ENCODE measurements around the gene DLGAP4. TPM values are rescaled to one million over a fixed set of nuclear protein-coding genes. Genes with fewer than 3 reads are reported as not detected.

Gene DLGAP4
- total and polyA plus RNA-seq, 7 donors: 53.5 to 151 (median 90.4) TPM

- Histone ChIP-seq H3K4me1 (no peaks in the 10 kb centered on the region), H3K27ac (no peak overlapping the region), H3K4me3 (no peak overlapping the region), H3K27me3 (ENCODE audit: insufficient read depth in 3 of 3, low read length in 2 of 3) (peaks cover 0 to 52% (median 10%) of the 10 kb centered on the region in 3 donors), H3K9me3 (no peaks in the 10 kb centered on the region), H3K36me3 (ENCODE audit: insufficient read depth in 1 of 2, low read depth in 1 of 2) (no peaks in the 10 kb centered on the region)
- intact Hi-C loops (cut with DNase I): no loop called here
- WGBS, 3 donors: 66 to 83% (median 81%) methylated on average over 3 of the region's 3 CpGs
- ATAC-seq (no peak), DNase-seq (peak in 1 of 2 donors; percentile 12)
- TF ChIP-seq, protein P1, sequence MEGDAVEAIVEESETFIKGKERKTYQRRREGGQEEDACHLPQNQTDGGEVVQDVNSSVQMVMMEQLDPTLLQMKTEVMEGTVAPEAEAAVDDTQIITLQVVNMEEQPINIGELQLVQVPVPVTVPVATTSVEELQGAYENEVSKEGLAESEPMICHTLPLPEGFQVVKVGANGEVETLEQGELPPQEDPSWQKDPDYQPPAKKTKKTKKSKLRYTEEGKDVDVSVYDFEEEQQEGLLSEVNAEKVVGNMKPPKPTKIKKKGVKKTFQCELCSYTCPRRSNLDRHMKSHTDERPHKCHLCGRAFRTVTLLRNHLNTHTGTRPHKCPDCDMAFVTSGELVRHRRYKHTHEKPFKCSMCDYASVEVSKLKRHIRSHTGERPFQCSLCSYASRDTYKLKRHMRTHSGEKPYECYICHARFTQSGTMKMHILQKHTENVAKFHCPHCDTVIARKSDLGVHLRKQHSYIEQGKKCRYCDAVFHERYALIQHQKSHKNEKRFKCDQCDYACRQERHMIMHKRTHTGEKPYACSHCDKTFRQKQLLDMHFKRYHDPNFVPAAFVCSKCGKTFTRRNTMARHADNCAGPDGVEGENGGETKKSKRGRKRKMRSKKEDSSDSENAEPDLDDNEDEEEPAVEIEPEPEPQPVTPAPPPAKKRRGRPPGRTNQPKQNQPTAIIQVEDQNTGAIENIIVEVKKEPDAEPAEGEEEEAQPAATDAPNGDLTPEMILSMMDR (IDR thresholded peaks at IDR 0.05): no peak
These were observed 8.1 kb upstream of the DLGAP4 start for GRCh38 chr20:36298061-36298460.

- 76 to 79% (median 77%) methylated on average over 11 of the region's 11 CpGs for WGBS, 3 donors
These were observed 7.3 kb upstream of the DLGAP4 start for GRCh38 chr20:36298795-36299339.

GRCh38 chr20:36299459-36299858 is 6.7 kb upstream of the DLGAP4 start:
- intact Hi-C loops (cut with DNase I): no loop called here
- H3K27me3 ChIP-seq (ENCODE audit: insufficient read depth in 3 of 3, low read length in 2 of 3): peaks cover 0 to 65% (median 17%) of the 10 kb centered on the region in 3 donors
- no peaks in the 10 kb centered on the region for H3K4me1 ChIP-seq
- no peak overlapping the region for H3K27ac ChIP-seq
- no peaks in the 10 kb centered on the region for H3K36me3 ChIP-seq (ENCODE audit: insufficient read depth in 1 of 2, low read depth in 1 of 2)
- TF ChIP-seq, protein P1 (IDR thresholded peaks at IDR 0.05): no peak
- no peaks in the 10 kb centered on the region for H3K9me3 ChIP-seq
- DNase-seq: peak in 1 of 2 donors; percentile 19
- ATAC-seq: no peak
- WGBS, 3 donors: 71 to 78% (median 72%) methylated on average over 4 of the region's 4 CpGs
- H3K4me3 ChIP-seq: no peak overlapping the region

More at GRCh38 chr20:36298795-36299339, 7.3 kb upstream of the DLGAP4 start:
- peak in 1 of 2 donors; percentile 23 for DNase-seq
- intact Hi-C loops (cut with DNase I): no loop called here
- H3K36me3 ChIP-seq (ENCODE audit: insufficient read depth in 1 of 2, low read depth in 1 of 2): no peaks in the 10 kb centered on the region
- no peaks in the 10 kb centered on the region for H3K9me3 ChIP-seq
- H3K4me1 ChIP-seq: no peaks in the 10 kb centered on the region
- TF ChIP-seq, protein P1 (IDR thresholded peaks at IDR 0.05): no peak
- no peak overlapping the region for H3K27ac ChIP-seq
- no peak for ATAC-seq
- H3K27me3 ChIP-seq (ENCODE audit: insufficient read depth in 3 of 3, low read length in 2 of 3): peaks cover 0 to 60% (median 15%) of the 10 kb centered on the region in 3 donors
- no peak overlapping the region for H3K4me3 ChIP-seq

- H3K4me3 ChIP-seq: no peak overlapping the region
- DNase-seq (peak in 1 of 2 donors; percentile 11), ATAC-seq (no peak)
- 50 to 60% (median 56%) methylated on average over 7 of the region's 7 CpGs for WGBS, 3 donors
- intact Hi-C loops (cut with DNase I): no loop called here
- H3K4me1 ChIP-seq: peaks cover 1% of the 10 kb centered on the region
- no peak overlapping the region for H3K27ac ChIP-seq
- TF ChIP-seq, protein P1 (IDR thresholded peaks at IDR 0.05): no peak
- no peaks in the 10 kb centered on the region for H3K9me3 ChIP-seq
- peaks cover 0 to 79% (median 28%) of the 10 kb centered on the region in 3 donors for H3K27me3 ChIP-seq (ENCODE audit: insufficient read depth in 3 of 3, low read length in 2 of 3)
- no peaks in the 10 kb centered on the region for H3K36me3 ChIP-seq (ENCODE audit: insufficient read depth in 1 of 2, low read depth in 1 of 2)
These were observed 4.6 kb upstream of the DLGAP4 start for GRCh38 chr20:36301359-36302119.

Data from psoas muscle (tissue), 8 donors.